Stimulated activated CD8-positive, alpha-beta memory T cell treated with anti-CD3 and anti-CD28 coated beads, Interleukin-12 subunit alpha, Interleukin-12 subunit beta, amount 100 ng/mL, for 24 hours (primary cell): ENCODE results near the gene SMARCA4.
"Not testable (repeated sequence)": the region's sequence is repeated elsewhere in the genome, so short reads cannot be mapped to it uniquely, and the experiment has no call there.

Experiments used
- DNase-seq: peaks from one replicate; pipeline ENCODE4 v3.0.0-alpha.2; 2020; ENCODE audit errors: extremely low read depth

Gene SMARCA4

DNA sequence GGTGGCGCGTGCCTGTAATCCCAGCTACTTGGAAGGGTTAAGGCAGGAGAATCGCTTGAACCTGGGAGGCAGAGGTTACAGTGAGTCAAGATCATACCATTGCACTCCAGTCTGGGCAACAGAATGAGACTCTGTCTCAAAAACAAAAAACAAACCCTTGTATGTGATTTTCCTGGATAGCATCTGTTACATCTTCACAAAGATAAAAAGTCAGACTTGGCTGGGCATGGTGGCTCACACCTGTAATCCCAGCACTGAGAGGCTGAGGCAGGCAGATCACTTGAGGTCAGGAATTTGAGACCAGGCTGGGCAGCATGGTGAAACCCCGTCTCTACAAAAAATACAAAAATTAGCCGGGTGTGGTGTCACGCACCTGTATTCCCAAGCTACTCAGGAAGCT lies 136.5 kb downstream of the SMARCA4 start:
- DNase-seq: not testable (repeated sequence)

GRCh38 chr19:11098327-11098726 lies 137.5 kb downstream of the SMARCA4 start:
- DNase-seq: no peak

DNA sequence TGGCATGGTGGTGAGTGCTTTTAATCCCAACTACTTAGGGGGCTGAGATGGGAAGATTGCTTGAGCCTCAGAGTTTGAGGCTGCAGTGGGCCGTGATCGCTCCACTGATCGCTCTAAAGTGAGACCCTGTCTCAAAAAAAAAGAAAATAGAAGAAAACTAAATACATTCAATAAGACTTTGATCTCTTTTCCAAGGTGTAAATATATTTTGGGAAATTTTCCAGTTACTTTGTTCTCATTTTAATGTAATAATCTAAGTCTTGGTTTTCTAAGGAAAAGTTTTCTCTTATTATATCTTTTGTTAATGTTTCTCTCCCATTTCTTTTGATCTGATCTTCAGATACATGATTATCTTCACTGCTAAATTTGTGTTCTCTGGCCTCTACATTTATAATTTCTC lies 138.0 kb downstream of the SMARCA4 start:
- DNase-seq: no peak

DNA sequence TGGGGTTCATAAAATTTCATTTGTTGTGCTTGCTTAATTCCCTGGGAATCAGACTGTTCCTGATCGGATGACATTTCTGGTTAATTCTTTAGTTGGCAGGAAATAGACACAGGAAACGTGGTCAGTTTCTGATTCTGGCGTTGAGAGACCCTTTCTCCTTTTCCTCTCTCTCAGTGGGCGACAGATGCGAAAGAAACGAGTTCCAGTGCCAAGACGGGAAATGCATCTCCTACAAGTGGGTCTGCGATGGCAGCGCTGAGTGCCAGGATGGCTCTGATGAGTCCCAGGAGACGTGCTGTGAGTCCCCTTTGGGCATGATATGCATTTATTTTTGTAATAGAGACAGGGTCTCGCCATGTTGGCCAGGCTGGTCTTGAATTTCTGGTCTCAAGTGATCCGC lies 139.2 kb downstream of the SMARCA4 start:
- DNase-seq: no peak

- DNase-seq: no peak
Observed at GRCh38 chr19:11101057-11101456, 140.2 kb downstream of the SMARCA4 start.

- no peak for DNase-seq
Observed at GRCh38 chr19:11102944-11103343, 142.1 kb downstream of the SMARCA4 start.

- DNase-seq: not testable (repeated sequence)
Observed at GRCh38 chr19:11103667-11104066, 142.8 kb downstream of the SMARCA4 start.

DNA sequence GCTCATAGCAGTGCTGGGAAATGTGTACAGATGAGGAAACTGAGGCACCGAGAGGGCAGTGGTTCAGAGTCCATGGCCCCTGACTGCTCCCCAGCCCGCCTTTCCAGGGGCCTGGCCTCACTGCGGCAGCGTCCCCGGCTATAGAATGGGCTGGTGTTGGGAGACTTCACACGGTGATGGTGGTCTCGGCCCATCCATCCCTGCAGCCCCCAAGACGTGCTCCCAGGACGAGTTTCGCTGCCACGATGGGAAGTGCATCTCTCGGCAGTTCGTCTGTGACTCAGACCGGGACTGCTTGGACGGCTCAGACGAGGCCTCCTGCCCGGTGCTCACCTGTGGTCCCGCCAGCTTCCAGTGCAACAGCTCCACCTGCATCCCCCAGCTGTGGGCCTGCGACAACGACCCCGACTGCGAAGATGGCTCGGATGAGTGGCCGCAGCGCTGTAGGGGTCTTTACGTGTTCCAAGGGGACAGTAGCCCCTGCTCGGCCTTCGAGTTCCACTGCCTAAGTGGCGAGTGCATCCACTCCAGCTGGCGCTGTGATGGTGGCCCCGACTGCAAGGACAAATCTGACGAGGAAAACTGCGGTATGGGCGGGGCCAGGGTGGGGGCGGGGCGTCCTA lies 144.3 kb downstream of the SMARCA4 start:
- DNase-seq: no peak

DNA sequence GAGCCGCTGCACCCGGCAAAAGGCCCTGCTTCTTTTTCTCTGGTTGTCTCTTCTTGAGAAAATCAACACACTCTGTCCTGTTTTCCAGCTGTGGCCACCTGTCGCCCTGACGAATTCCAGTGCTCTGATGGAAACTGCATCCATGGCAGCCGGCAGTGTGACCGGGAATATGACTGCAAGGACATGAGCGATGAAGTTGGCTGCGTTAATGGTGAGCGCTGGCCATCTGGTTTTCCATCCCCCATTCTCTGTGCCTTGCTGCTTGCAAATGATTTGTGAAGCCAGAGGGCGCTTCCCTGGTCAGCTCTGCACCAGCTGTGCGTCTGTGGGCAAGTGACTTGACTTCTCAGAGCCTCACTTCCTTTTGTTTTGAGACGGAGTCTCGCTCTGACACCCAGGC lies 145.6 kb downstream of the SMARCA4 start:
- no peak for DNase-seq

DNA sequence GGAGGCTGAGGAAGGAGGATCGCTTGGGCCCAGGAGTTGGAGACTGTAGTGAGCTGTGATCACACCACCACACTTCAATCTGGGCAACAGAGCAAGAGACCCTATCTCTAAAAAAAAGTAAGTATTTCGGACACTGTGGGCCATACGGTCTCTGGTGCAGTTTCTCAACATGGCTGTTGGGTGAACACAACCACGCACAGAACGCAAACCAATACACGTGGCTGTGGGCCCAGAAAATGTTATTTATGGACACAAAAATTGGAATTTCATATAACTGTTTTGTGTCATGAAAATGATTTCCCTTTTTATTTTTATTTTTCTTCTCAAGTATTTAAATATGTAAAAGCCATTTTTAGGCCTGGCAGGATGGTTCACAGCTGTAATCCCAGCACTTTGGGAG lies 147.9 kb downstream of the SMARCA4 start:
- no peak for DNase-seq

- no peak for DNase-seq
Observed at GRCh38 chr19:11111117-11111770, 150.4 kb downstream of the SMARCA4 start.

DNA sequence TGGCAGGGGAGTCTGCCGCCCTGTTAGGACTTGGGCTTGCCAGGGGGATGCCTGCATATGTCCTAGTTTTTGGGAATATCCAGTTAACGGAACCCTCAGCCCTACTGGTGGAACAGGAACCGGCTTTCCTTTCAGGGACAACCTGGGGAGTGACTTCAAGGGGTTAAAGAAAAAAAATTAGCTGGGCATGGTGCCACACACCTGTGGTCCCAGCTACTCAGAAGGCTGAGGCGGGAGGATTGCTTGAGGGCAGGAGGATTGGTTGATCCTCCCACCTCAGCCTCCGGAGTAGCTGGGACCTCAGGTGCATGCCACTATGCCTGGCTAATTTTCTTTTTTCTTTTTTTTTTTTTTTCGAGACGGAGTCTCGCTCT lies 150.9 kb downstream of the SMARCA4 start:
- DNase-seq: no peak
